NB4 (cell line): Measurements from ENCODE around the gene SEMA5A.

Experiments
- MYC ChIP-seq: IDR thresholded peaks from 2 replicates; pipeline ENCODE4 v1.6.1; 2011; ENCODE audit warnings: low read depth, low read length
- POLR2A ChIP-seq: IDR thresholded peaks from 2 replicates; pipeline ENCODE4 v1.6.1; 2011; ENCODE audit warnings: mild to moderate bottlenecking; ENCODE audit not compliant: insufficient read length; ENCODE audit errors: extremely low read depth
- TF ChIP-seq, protein P1 (sequence below): IDR thresholded peaks from one replicate; pipeline ENCODE4 v1.5.1; 2012; ENCODE audit warnings: low read depth, low read length
- TF ChIP-seq, protein P2 (sequence below): IDR thresholded peaks from 2 replicates; pipeline ENCODE4 v1.6.1; 2011; ENCODE audit warnings: low read depth, low read length

DNA sequence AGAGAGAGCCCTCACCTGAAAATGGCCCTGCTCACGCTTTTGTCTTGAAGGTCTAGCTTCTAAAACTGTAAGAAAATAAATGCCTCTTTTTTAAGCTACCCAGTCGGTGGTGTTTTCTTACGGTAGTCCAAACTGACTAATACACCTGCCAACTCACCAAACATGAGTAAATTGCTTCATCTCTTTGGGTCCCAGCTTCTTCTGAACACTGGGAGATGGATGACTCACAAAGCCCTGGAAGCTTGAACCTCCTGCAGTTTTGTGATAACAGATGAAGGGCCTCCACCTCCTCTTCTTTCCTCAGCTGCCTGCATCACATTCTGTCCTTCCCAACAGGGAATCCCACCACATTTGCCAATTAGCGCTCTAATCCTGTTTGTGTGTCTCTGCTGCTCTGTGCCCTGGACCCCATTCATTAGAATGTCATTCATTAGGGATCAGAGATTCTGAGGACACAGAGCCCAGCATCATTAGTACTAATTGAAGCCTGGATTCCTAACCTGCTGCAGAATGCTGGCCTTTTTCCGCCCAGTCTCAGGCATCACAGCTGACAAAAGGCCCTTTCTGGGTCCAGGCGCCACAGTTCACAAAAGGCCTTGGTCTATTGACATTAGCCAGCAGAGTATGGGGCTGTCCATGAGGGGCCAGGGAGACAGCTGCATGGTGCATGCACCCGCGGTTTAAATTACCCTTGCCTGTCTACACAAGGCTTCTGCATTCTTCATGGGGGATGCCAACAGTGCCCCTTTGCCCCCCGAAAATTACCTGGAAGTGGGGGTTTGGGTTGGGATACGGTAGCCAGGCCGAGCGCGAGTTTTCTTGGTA is 349.3 kb downstream of the SEMA5A start:
- TF ChIP-seq POLR2A (no peak), MYC (no peak)
- TF ChIP-seq, protein P1, sequence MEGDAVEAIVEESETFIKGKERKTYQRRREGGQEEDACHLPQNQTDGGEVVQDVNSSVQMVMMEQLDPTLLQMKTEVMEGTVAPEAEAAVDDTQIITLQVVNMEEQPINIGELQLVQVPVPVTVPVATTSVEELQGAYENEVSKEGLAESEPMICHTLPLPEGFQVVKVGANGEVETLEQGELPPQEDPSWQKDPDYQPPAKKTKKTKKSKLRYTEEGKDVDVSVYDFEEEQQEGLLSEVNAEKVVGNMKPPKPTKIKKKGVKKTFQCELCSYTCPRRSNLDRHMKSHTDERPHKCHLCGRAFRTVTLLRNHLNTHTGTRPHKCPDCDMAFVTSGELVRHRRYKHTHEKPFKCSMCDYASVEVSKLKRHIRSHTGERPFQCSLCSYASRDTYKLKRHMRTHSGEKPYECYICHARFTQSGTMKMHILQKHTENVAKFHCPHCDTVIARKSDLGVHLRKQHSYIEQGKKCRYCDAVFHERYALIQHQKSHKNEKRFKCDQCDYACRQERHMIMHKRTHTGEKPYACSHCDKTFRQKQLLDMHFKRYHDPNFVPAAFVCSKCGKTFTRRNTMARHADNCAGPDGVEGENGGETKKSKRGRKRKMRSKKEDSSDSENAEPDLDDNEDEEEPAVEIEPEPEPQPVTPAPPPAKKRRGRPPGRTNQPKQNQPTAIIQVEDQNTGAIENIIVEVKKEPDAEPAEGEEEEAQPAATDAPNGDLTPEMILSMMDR, result no peak
- TF ChIP-seq, protein P2, sequence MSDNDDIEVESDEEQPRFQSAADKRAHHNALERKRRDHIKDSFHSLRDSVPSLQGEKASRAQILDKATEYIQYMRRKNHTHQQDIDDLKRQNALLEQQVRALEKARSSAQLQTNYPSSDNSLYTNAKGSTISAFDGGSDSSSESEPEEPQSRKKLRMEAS, result no peak
